ENCODE data around the gene RBM12.

Gene RBM12

DNA sequence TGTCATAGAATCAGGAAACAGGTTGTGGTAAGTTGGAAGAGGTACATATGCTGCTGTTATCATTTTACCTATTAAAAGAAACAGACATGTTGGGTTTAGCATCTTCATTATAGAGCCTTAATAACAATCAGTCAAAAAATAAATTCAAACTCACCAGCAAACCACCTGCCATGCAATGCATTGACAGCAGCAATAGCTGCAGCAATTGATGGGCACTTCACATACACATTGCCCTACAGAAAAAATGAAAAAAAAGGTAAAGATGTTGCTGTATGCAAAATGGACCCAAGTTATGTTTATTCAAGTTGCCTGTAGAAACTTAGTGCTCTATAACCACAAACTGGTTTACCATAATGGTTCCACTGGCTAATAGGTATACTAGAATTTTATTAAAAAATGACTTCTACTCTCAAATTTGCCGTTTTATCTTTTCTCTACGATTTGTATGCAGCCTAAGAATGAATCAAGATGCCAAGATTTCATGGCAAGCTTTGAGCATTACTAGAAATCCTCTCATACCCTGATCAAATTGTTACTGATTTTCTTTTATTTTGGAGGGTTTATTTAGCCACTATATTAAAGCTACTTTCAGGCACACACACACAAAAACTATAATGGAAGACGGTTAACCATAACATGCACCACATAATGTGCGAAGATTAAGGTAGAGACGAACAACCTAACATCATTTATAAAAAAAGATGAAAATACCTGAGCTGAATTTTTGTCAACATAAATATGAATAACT lies 40.0 kb upstream of the RBM12 start:
- H3K9me3 ChIP-seq (ENCODE audit: low read length) = no peaks in the 10 kb centered on the region
- H3K9ac ChIP-seq (ENCODE audit: low read length) = no peak overlapping the region
- H3K27me3 ChIP-seq (ENCODE audit: control insufficient read depth in 1 of 2, insufficient read depth in 2 of 2, low read length in 2 of 2) = no peaks in the 10 kb centered on the region
- H3K27ac ChIP-seq (ENCODE audit: low read depth, low read length) = no peak overlapping the region
- no peak overlapping the region for H3K4me3 ChIP-seq (ENCODE audit: low read depth in 1 of 2, low read length in 2 of 2)
- H3K4me1 ChIP-seq (ENCODE audit: insufficient read depth, low read length) = peaks cover 12% of the 10 kb centered on the region
- peaks cover 52% of the 10 kb centered on the region for H3K36me3 ChIP-seq (ENCODE audit: insufficient read depth, low read length)

DNA sequence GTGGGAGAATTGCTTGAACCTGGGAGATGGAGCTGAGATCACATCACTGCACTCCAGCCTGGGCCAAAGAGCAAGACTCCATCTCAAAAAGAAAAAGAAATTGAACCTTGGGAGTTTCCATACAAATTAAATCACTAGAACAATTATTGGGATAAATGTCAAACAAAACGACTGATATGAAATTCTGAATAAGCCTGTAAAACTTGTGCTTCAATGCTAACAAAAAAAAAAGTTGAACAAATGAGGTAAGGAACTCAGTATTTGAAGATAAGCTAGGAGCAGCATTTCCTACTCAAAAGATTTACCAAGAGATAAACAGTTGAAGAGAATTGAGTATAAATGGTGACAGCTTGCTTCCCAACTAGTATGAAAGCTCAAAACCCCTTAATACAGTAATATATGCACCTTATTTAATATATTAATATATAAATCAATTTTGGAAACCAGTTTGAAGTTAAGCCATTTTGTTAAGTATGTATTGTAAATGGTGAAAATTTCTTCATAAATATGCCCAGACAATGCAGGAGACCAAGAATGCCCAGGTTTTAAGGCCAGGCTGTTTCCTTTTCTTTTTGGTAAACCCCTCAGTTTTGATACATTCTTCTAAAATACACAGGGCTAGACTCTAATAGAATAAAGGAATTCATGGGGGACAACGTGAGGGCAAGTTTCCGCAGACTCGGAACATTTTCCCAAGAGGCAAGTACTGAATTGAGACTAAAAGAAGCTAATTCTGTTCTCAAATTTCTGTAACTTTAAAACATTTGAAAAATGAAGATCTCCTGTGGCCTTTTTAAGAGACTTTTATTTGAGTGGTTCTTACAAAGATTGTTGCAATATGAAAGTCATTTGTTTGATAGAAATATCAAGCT lies 38.4 kb upstream of the RBM12 start:
- no peaks in the 10 kb centered on the region for H3K27me3 ChIP-seq (ENCODE audit: control insufficient read depth in 1 of 2, insufficient read depth in 2 of 2, low read length in 2 of 2)
- no peaks in the 10 kb centered on the region for H3K9me3 ChIP-seq (ENCODE audit: low read length)
- peaks cover 45% of the 10 kb centered on the region for H3K36me3 ChIP-seq (ENCODE audit: insufficient read depth, low read length)
- peaks cover 9% of the 10 kb centered on the region for H3K4me1 ChIP-seq (ENCODE audit: insufficient read depth, low read length)
- no peak overlapping the region for H3K9ac ChIP-seq (ENCODE audit: low read length)
- no peak overlapping the region for H3K27ac ChIP-seq (ENCODE audit: low read depth, low read length)
- H3K4me3 ChIP-seq (ENCODE audit: low read depth in 1 of 2, low read length in 2 of 2) = no peak overlapping the region

DNA sequence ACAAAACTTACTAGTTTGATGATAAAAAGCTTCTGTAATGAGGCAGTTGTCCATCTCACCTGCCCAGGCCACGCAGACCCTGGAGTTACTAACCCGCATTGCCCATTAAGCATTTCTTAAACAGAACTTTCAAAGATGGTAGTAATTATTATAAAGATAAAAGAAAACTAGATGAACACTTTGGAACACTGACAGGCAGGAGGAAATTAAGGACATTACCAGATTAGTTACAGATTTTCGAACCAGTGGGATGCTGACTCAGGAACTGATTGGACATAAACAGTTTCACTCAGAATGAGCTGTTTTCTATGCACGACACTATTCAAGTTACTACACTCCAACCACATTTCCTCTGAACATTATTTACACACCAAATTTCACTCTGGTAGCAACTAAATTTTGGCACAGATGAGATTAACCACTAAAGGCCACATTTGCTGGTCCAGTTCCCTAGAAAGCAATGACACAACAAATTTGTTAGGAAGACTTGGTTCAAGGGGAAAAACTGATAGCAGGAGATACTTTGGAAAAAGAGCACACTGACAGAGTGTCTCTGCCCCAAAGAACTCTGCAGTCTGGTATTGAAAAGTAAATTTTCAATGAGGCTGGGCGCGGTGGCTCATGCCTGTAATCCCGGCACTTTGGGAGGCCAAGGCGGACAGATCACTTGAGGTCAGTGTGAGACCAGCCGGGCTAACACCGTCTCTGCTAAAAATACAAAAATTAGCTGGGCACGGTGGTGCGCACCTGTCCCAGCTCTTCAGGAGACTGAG lies 37.5 kb upstream of the RBM12 start:
- H3K9ac ChIP-seq (ENCODE audit: low read length) = no peak overlapping the region
- no peaks in the 10 kb centered on the region for H3K27me3 ChIP-seq (ENCODE audit: control insufficient read depth in 1 of 2, insufficient read depth in 2 of 2, low read length in 2 of 2)
- peaks cover 45% of the 10 kb centered on the region for H3K36me3 ChIP-seq (ENCODE audit: insufficient read depth, low read length)
- no peaks in the 10 kb centered on the region for H3K9me3 ChIP-seq (ENCODE audit: low read length)
- H3K27ac ChIP-seq (ENCODE audit: low read depth, low read length) = no peak overlapping the region
- no peak overlapping the region for H3K4me3 ChIP-seq (ENCODE audit: low read depth in 1 of 2, low read length in 2 of 2)
- peaks cover 17% of the 10 kb centered on the region for H3K4me1 ChIP-seq (ENCODE audit: insufficient read depth, low read length)

DNA sequence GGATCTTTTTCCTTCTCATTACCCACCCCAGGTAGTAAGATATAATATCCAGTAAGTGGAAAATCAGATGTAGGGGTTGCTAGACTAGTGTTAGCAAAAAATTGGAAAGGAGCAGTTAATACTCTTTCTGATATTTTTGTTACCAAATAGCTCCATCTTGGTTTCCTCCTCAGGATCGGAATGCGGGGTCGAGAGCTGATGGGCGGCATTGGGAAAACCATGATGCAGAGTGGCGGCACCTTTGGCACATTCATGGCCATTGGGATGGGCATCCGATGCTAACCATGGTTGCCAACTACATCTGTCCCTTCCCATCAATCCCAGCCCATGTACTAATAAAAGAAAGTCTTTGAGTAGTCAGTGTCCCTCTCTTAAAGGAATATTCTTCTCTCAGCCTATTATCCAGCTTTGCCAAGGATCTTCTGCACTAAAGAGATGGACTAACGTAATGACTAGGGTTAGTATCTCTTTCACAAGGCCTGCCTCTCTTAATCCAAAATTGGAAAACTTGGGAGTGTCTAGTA lies 36.0 kb upstream of the RBM12 start:
- Histone ChIP-seq H3K4me3 (ENCODE audit: low read depth in 1 of 2, low read length in 2 of 2) (no peak overlapping the region), H3K9ac (ENCODE audit: low read length) (no peak overlapping the region), H3K36me3 (ENCODE audit: insufficient read depth, low read length) (peaks cover 42% of the 10 kb centered on the region), H3K4me1 (ENCODE audit: insufficient read depth, low read length) (peaks cover 18% of the 10 kb centered on the region), H3K27ac (ENCODE audit: low read depth, low read length) (peak overlapping the region; percentile 56), H3K9me3 (ENCODE audit: low read length) (no peaks in the 10 kb centered on the region), H3K27me3 (ENCODE audit: control insufficient read depth in 1 of 2, insufficient read depth in 2 of 2, low read length in 2 of 2) (no peaks in the 10 kb centered on the region)

DNA sequence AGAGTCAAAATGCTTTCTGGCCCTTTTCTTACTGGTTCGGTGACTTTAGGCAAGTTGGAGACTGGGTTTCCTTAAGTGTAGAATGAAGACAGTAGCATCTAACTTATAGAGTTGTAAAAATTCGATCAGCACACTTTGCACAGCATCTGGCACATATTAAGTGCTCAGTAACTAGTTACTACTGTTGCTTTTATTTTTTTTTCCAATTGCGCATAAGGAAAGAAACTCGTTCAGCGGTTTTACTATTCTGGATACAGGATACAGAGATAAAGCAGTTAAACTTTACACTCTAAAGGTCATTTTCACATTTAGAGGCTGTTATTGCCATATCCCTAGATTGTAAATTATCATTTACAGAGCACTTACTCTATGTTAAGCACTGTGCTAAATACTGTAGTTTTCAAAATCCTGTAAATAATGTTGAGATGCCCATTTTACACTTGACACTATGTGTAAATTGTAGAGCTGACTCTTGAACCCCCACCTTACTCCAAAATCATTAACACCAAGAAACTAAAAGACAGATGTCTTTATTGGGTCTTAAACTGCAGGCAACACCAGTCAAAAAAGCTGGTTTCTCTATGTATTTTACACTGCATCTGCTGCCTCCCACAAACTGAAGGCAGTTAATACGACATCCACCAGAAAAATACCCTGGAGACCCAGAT lies 35.4 kb upstream of the RBM12 start:
- Histone ChIP-seq H3K36me3 (ENCODE audit: insufficient read depth, low read length) (peaks cover 44% of the 10 kb centered on the region), H3K4me1 (ENCODE audit: insufficient read depth, low read length) (peaks cover 18% of the 10 kb centered on the region), H3K9me3 (ENCODE audit: low read length) (no peaks in the 10 kb centered on the region), H3K4me3 (ENCODE audit: low read depth in 1 of 2, low read length in 2 of 2) (peak overlapping the region; percentile 71 to 95), H3K27ac (ENCODE audit: low read depth, low read length) (peak overlapping the region; percentile 96), H3K27me3 (ENCODE audit: control insufficient read depth in 1 of 2, insufficient read depth in 2 of 2, low read length in 2 of 2) (no peaks in the 10 kb centered on the region), H3K9ac (ENCODE audit: low read length) (peak overlapping the region; percentile 66)

DNA sequence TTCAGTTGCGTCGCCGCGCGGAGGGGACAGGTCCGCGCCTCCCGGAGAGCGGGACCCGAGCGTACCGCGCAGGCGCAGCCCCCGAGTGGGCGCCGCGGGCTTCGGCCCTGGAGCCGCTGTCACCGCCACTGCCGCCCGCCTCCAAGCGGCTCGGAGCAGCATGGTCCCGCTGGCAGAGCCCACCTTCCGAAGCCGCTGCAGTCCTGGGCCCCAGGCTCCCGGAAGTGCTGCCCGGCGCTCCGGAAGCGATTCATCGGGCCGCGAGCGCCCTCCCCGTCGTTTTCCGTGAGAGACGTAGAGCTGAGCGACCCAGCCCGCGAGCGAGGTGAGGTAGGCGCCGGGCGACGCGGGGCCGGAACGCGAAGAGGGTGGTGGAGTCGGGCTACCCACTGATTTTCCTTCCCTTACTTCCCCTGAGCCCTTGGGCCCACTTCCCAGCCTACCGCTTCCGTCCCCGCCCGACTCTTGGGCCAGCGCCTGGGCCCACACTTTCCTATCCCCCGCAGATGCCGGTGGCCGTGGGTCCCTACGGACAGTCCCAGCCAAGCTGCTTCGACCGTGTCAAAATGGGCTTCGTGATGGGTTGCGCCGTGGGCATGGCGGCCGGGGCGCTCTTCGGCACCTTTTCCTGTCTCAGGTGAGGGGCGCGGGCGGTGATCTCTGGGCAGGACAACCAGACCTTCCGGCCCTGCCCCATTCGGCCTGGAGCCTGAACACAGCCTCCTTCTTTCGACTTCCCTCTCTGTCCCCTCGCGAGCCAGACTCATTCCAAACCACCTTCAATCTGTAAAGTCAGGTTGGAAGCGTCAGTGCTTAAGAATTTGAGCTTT lies 34.6 kb upstream of the RBM12 start, which contains the start of the genes NFS1 and ROMO1:
TSS of gene NFS1 (minus strand) at position 226 of the 830 bp plus-strand sequence. CDS start at position 162, 64 bp downstream.
TSS of gene ROMO1 (plus strand) at position 279 of the 830 bp plus-strand sequence. CDS start at position 507, 228 bp downstream.
- Histone ChIP-seq H3K27ac (ENCODE audit: low read depth, low read length) (peak within 1 kb of the TSS; percentile 96), H3K4me1 (ENCODE audit: insufficient read depth, low read length) (peaks cover 18% of the 10 kb centered on the region), H3K9me3 (ENCODE audit: low read length) (no peaks in the 10 kb centered on the region), H3K27me3 (ENCODE audit: control insufficient read depth in 1 of 2, insufficient read depth in 2 of 2, low read length in 2 of 2) (no peaks in the 10 kb centered on the region), H3K36me3 (ENCODE audit: insufficient read depth, low read length) (peaks cover 38% of the 10 kb centered on the region), H3K4me3 (ENCODE audit: low read depth in 1 of 2, low read length in 2 of 2) (peak within 1 kb of the TSS; percentile 71 to 95), H3K9ac (ENCODE audit: low read length) (peak within 1 kb of the TSS; percentile 66)

DNA sequence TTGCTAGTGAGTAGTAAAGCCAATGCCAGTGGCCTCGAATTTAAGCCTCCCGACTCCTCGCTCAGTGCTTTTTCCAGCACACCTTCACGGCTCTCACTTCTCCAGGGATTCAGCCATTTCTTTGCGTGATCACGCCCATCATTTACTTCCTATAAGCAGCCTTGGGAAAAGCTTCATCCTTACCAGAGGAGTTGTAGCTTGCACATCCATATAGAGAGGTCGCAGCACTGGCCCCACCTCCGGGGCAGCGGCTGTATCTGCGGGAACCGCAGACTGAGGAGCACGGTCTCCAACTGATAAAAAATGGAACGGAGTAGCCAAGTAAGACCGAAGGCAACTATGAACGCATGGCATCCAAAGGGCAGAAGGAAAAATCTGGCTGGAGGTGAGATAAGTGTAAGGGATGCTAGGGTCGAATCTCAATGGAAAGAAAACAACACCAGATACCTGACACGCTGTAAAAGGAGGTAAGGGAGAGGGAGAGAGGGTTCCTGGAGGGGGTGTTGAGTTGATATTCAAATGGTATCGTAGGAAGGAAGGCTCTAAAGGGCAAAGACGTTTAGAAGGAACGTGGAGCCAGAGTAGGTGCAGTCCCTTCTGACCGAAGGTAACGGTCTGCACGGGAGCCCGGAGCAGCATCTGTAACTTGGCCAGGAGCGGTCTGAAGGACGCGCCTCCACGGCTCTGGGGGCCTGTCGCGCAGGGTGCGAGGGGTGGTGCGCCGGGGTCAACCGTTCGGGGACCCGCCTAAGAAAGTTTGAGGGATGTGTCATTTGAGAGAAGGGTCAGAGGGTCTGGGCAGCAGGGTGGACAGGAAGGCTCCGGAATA lies 33.8 kb upstream of the RBM12 start:
- Histone ChIP-seq H3K27ac (ENCODE audit: low read depth, low read length) (peak overlapping the region; percentile 96), H3K36me3 (ENCODE audit: insufficient read depth, low read length) (peaks cover 30% of the 10 kb centered on the region), H3K4me1 (ENCODE audit: insufficient read depth, low read length) (peaks cover 18% of the 10 kb centered on the region), H3K9me3 (ENCODE audit: low read length) (no peaks in the 10 kb centered on the region), H3K9ac (ENCODE audit: low read length) (peak overlapping the region; percentile 66), H3K4me3 (ENCODE audit: low read depth in 1 of 2, low read length in 2 of 2) (peak overlapping the region; percentile 71 to 95), H3K27me3 (ENCODE audit: control insufficient read depth in 1 of 2, insufficient read depth in 2 of 2, low read length in 2 of 2) (no peaks in the 10 kb centered on the region)

DNA sequence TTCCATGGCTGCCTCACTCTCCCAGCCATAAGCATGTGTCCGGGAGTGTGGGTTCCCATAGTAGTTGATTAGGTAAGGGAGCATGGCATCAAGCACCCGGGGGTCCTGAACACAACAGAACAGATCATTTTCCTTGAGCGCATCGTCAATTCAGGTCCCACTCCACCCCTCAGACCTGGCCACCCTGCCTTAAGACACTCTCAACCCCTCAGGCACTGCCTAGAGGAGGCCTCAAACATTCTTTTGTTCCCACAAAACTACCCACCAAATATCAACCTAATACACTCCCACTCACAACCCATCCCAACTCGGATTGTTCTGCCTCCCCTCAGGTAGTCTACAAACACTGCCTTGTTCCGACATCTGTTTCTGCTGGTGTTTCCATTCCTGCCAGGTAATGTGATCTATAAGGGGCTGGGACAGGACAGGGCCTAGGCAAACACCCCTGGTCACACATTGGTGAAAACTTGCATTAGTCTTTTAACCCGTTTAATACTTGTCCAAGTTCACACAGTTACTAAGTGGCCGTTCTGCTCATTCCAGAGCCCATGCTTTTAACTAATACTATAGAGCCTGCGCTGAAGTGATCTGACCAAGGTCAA lies 33.1 kb upstream of the RBM12 start:
- H3K36me3 ChIP-seq (ENCODE audit: insufficient read depth, low read length) = peaks cover 25% of the 10 kb centered on the region
- H3K9ac ChIP-seq (ENCODE audit: low read length) = no peak overlapping the region

DNA sequence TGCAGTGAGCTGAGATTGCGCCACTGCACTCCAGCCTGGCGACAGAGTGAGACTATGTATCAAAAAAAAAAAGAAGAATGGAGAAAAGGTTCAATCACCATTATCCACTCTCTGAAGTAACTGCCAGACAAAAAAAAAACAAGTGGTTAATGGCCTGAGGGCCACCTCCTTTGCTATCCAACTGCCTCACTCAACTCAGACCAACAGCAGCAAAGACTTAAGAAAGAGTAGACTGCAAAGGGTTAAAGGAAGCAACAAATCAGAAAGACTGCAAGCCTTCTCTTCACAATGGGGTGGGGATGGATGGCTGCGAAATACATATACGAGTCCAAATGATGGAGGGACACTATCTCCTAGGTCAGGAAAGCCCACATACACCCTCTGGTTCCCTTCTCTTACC lies 31.3 kb upstream of the RBM12 start:
- no peak overlapping the region for H3K4me3 ChIP-seq (ENCODE audit: low read depth in 1 of 2, low read length in 2 of 2)
- peaks cover 15% of the 10 kb centered on the region for H3K36me3 ChIP-seq (ENCODE audit: insufficient read depth, low read length)
- H3K27me3 ChIP-seq (ENCODE audit: control insufficient read depth in 1 of 2, insufficient read depth in 2 of 2, low read length in 2 of 2) = no peaks in the 10 kb centered on the region
- no peak overlapping the region for H3K9ac ChIP-seq (ENCODE audit: low read length)
- peaks cover 18% of the 10 kb centered on the region for H3K4me1 ChIP-seq (ENCODE audit: insufficient read depth, low read length)
- H3K9me3 ChIP-seq (ENCODE audit: low read length) = no peaks in the 10 kb centered on the region
- no peak overlapping the region for H3K27ac ChIP-seq (ENCODE audit: low read depth, low read length)

More for the DNA sequence above, 33.1 kb upstream of the RBM12 start:
- Histone ChIP-seq H3K4me1 (ENCODE audit: insufficient read depth, low read length) (peaks cover 18% of the 10 kb centered on the region), H3K27ac (ENCODE audit: low read depth, low read length) (no peak overlapping the region), H3K4me3 (ENCODE audit: low read depth in 1 of 2, low read length in 2 of 2) (peak overlapping the region; percentile 71 to 95), H3K9me3 (ENCODE audit: low read length) (no peaks in the 10 kb centered on the region), H3K27me3 (ENCODE audit: control insufficient read depth in 1 of 2, insufficient read depth in 2 of 2, low read length in 2 of 2) (no peaks in the 10 kb centered on the region)

All from muscle layer of colon (tissue), 2 donors.